Measurements from ENCODE around the gene PCDHB9. TPM values are rescaled to one million over a fixed set of nuclear protein-coding genes. Genes with fewer than 3 reads are reported as not detected.

The PCDHB9 gene
- 0.13 and 0.14 TPM in 2 replicates for total RNA-seq

DNA sequence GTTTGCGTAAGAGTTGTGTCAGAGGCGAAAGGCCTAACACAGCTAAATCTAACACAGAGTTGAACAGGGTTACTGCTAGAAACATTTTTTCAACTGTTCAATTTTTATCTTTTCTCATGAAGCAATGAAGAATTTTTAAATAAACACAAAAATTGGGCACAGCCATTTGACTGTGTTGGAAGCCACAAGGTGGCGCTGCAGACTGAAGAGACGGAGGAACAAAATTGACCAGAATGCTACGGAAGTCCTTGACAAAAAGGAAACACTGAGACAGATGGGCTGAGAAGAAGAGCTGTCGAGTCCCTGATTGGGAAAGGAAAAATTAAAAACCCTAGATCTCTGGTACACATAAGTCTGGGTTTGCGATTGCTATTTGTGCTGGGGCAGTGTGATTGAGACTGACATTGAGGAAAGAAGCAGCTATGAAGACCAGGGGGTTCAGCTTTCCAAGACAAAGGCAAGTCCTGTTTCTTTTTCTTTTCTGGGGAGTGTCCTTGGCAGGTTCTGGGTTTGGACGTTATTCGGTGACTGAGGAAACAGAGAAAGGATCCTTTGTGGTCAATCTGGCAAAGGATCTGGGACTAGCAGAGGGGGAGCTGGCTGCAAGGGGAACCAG is at the start of gene PCDHB9:
Gene PCDHB9, plus strand, starts transcription at position 265 of the 616 bp plus-strand sequence. Its CDS starts 158 bp downstream, at position 423.

DNA sequence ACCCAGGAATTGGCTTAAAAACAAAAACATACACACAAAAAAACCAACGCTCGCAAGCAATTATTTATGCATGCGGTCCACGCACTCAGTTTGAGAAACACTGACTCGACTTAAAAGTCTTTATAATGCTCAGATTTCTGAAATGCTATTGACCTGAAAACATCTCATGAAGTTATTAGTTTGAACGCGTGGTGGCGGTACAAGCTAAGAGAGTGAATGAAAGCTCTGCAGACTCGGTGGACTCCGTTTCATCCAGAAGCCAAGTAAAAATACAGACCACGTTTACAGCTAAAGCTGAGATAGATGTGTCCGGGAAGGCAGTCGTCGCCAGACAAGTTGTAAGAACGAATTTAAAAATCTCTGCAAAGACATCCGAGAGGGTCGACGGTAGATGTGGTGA is 37.1 kb upstream of the PCDHB9 start, which contains the start of gene PCDHB6:
Gene PCDHB6, plus strand, starts transcription at position 246 of the 400 bp plus-strand sequence. CDS start 201 bp downstream, outside the sequence.

DNA sequence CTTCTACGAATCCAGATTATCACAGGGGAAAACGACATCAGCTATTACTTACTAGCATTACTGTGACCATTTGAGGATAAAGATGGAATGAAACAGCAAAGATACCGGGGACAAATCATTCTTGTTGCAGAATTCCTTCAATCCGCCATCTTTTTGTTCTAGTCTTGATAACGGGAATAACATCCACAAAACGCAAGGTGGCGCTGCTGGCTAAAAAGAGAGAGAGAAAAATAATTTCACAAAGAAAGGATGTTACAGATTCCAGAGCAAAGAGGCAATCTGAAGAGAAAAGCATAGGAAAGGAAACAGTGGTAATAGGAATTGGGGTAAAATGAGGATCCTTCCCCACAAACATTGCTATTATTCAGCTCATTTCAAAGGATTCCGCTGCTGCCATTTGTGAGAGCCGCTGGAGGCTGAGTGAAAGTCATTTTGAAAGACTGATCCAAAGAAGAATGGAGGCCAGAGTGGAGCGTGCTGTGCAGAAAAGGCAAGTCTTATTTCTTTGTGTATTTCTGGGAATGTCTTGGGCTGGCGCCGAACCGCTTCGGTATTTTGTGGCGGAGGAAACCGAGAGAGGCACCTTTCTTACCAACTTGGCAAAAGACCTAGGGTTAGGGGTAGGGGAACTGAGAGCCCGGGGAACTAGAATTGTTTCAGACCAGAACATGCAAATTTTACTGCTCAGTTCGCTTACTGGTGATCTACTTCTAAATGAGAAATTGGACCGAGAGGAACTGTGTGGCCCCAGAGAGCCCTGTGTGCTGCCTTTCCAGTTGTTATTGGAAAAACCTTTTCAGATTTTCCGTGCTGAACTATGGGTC is 14.4 kb upstream of the PCDHB9 start, which contains the start of gene PCDHB7:
Gene PCDHB7, plus strand, starts transcription at position 264 of the 824 bp plus-strand sequence. Its CDS starts 192 bp downstream, at position 456.

DNA sequence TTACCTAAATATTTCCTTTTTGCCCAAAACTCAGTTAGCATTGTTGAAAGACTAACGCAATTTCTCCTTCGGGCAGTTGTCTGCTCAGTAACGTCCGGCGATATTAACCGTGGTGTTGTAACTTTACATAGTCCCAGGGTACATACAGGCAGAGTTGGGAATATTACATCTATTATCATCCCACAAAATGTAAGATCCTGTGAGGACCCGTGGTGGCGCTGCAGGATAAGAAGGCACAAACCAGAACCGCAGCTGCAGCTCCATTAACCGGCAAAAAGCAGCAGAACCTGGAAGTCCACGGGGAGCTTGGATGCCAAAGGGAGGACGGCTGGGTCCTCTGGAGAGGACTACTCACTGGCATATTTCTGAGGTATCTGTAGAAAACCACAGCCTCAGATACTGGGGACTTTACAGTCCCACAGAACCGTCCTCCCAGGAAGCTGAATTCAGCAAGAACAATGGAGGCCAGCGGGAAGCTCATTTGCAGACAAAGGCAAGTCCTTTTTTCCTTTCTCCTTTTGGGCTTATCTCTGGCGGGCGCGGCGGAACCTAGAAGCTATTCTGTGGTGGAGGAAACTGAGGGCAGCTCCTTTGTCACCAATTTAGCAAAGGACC is 9.3 kb upstream of the PCDHB9 start, which contains the start of gene PCDHB8:
Gene PCDHB8, plus strand, starts transcription at position 214 of the 615 bp plus-strand sequence. Its CDS starts 245 bp downstream, at position 459.

DNA sequence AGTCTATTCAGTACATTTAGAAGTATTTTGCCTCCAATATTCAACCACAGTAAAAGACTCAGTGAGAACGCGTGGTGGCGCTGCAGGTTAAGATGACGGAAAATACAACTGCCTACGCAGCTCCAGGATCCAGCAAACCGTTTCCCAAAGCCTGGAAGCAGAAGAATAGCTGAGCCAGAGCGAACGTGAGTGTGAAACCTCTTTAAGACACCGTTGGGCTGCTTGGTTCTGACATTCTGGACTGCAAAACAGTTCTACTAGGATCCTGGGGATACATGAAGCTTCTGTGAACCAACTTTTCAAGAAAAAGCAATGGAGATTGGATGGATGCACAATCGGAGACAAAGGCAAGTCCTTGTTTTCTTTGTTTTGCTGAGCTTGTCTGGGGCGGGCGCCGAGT is 4.7 kb upstream of the PCDHB9 start, which contains the start of gene PCDHB16:
Gene PCDHB16, plus strand, starts transcription at position 140 of the 400 bp plus-strand sequence. Its CDS starts 173 bp downstream, at position 313.

DNA sequence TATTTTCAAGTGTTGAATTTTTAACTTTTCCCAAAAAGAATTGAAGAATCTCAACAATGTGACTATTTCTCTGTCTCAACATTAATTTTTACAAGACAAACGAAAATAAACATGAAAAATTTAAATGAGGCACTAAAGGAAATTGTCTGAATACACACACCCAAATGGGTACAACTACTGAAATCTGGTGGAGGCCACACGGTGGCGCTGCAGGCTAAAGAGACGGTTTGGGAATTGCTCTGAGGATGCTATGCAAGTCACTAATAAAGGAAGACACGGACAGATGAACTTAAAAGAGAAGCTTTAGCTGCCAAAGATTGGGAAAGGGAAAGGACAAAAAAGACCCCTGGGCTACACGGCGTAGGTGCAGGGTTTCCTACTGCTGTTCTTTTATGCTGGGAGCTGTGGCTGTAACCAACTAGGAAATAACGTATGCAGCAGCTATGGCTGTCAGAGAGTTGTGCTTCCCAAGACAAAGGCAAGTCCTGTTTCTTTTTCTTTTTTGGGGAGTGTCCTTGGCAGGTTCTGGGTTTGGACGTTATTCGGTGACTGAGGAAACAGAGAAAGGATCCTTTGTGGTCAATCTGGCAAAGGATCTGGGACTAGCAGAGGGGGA is 5.3 kb downstream of the PCDHB9 start, which contains the start of gene PCDHB10:
Gene PCDHB10, plus strand, starts transcription at position 244 of the 616 bp plus-strand sequence. Its CDS starts 200 bp downstream, at position 444.

DNA sequence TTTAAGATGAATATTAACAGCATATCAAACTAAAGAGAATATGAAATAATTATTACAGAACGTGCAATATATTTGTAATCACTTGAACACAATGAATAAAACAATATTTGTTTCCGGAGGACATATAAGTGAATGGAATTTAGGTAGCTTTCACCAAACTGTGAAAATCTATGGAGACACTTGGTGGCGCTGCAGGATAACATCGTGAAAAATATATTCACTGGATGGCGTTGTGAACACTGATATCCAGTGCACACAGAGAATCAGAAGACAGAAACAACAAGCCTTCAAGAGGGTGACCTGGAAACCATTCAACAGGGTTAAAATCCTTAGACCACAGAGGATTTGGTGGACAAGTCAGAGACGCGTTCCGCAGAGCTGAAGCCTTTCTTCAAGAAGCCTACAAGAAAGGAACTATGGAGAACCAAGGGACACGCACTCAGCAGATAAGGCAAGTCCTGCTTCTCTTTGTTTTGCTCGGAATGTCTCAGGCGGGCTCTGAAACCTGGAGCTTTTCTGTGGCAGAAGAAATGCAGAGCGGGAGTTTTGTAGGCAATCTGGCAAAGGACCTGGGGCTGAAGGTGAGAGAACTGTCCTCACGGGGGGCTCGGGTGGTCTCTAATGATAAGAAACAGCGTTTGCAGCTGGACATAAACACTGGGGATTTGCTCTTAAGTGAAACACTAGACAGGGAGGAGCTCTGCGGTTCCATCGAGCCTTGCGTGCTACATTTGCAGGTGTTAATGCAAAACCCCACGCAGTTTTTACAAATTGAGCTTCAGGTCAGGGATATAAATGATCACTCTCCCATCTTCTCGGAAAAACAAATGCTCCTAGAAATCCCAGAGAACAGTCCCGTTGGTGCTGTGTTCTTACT is 12.6 kb downstream of the PCDHB9 start, which contains the start of gene PCDHB11:
Gene PCDHB11, plus strand, starts transcription at position 269 of the 877 bp plus-strand sequence. Its CDS starts 148 bp downstream, at position 417.

DNA sequence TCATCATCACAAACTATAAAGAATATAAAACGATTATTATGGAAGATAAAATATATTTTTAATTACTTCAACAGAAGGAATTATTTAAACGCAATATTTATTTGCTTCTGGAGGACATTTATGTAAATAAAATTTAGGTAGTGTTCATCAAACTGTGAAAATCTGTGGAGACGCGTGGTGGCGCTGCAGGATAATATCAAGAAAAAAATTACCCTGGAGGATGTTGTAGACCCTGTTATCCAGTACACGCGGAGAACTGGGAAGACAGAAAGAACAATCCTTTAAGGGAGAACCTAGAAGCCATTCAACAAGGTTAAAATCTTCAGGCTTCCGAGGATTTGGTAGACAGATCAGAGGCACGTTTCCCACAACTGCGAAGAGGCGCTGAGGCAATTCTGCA is 21.5 kb downstream of the PCDHB9 start, which contains the start of gene PCDHB12:
Gene PCDHB12, plus strand, starts transcription at position 242 of the 400 bp plus-strand sequence. CDS start 189 bp downstream, outside the sequence.

DNA sequence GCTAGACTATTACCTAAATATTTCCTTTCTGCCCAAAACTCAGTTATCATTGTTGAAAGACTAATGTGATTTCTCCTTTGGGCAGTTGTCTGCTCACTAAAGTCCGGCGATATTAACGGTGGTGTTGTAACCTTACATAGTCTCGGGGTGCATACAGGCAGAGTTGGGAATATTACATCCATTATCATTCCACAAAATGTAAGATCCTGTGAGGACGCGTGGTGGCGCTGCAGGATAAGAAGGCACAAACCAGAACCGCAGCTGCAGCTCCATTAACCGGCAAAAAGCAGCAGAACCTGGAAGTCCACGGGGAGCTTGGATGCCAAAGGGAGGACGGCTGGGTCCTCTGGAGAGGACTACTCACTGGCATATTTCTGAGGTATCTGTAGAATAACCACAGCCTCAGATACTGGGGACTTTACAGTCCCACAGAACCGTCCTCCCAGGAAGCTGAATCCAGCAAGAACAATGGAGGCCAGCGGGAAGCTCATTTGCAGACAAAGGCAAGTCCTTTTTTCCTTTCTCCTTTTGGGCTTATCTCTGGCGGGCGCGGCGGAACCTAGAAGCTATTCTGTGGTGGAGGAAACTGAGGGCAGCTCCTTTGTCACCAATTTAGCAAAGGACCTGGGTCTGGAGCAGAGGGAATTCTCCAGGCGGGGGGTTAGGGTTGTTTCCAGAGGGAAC is 26.8 kb downstream of the PCDHB9 start, which contains the start of gene PCDHB13:
Gene PCDHB13, plus strand, starts transcription at position 264 of the 684 bp plus-strand sequence. Its CDS starts 205 bp downstream, at position 469.

DNA sequence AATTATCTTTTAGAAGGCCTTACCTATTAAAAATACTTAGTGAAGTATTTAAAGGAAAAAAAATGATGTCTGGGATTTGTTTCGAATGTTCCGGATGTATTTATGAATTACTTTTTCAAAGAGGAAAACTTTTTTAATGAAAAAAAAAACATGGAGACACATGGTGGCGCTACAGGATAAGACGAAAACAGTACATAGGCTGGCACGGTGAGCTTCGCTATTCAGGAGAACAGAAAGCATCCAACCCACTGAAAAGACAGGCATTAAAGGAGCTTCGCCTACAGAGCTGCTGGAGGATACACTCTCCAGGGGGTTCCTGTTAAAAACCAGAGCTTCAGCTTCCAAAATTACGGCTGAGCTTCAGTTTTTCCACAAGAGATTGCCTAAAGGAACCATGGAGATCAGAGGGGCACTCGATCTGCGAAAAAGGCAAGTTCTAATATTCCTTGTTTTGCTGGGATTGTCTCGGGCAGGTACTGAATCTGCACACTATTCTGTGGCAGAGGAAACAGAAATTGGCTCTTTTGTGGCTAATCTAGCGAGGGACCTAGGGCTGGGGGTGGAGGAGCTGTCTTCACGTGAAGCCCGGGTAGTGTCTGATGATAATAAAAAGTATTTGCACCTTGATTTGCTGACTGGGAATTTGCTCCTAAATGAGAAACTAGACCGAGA is 36.3 kb downstream of the PCDHB9 start, which contains the start of gene PCDHB14:
Gene PCDHB14, plus strand, starts transcription at position 232 of the 672 bp plus-strand sequence. Its CDS starts 163 bp downstream, at position 395.

Other genes starting within 250 kb of the PCDHB9 start
- gene PCDHAC2, start 220.7 kb upstream of the PCDHB9 start, total RNA-seq, result 1.8 and 3.3 TPM in 2 replicates
- gene PCDHB1, start 135.8 kb upstream of the PCDHB9 start, total RNA-seq, result not detected in 2 replicates
- gene PCDHB2, start 92.5 kb upstream of the PCDHB9 start, total RNA-seq, result 0.66 and 0.72 TPM in 2 replicates
- gene PCDHB3, start 86.7 kb upstream of the PCDHB9 start, total RNA-seq, result 0.14 and 0.27 TPM in 2 replicates
- gene PCDHB4, start 65.3 kb upstream of the PCDHB9 start, total RNA-seq, result 0.07 and 0.13 TPM in 2 replicates
- 0.40 and 0.43 TPM in 2 replicates for gene PCDHB5, start 52.0 kb upstream of the PCDHB9 start, total RNA-seq
- gene PCDHB6, start 37.1 kb upstream of the PCDHB9 start, total RNA-seq, result 0.07 TPM in 1 of 2 replicates, not detected in the other
- gene PCDHB7, start 14.5 kb upstream of the PCDHB9 start, total RNA-seq, result 0.22 and 0.40 TPM in 2 replicates
- gene PCDHB8, start 9.4 kb upstream of the PCDHB9 start, total RNA-seq, result 0.07 and 0.13 TPM in 2 replicates
- 0.07 and 0.13 TPM in 2 replicates for gene PCDHB16, start 4.8 kb upstream of the PCDHB9 start, total RNA-seq
- 0.22 and 0.66 TPM in 2 replicates for gene PCDHB10, start 5.2 kb downstream of the PCDHB9 start, total RNA-seq
- 0.07 and 0.27 TPM in 2 replicates for gene PCDHB11, start 12.5 kb downstream of the PCDHB9 start, total RNA-seq
- gene PCDHB12, start 21.6 kb downstream of the PCDHB9 start, total RNA-seq, result 0.07 and 0.27 TPM in 2 replicates
- 0.22 and 0.66 TPM in 2 replicates for gene PCDHB13, start 26.8 kb downstream of the PCDHB9 start, total RNA-seq
- gene PCDHB14, start 36.2 kb downstream of the PCDHB9 start, total RNA-seq, result 0.14 and 0.53 TPM in 2 replicates
- gene PCDHB15, start 58.2 kb downstream of the PCDHB9 start, total RNA-seq, result 0.14 and 0.66 TPM in 2 replicates
- gene SLC25A2, start 116.9 kb downstream of the PCDHB9 start, total RNA-seq, result 0.27 and 0.50 TPM in 2 replicates
- 62.1 and 70.6 TPM in 2 replicates for gene TAF7, start 133.6 kb downstream of the PCDHB9 start, total RNA-seq
- gene PCDHGA1, start 143.4 kb downstream of the PCDHB9 start, total RNA-seq, result 0.22 and 0.40 TPM in 2 replicates
- gene PCDHGA2, start 151.6 kb downstream of the PCDHB9 start, total RNA-seq, result 1.1 and 1.2 TPM in 2 replicates
- gene PCDHGA3, start 156.7 kb downstream of the PCDHB9 start, total RNA-seq, result 0.65 and 0.93 TPM in 2 replicates
- 0.50 and 0.66 TPM in 2 replicates for gene PCDHGB1, start 162.9 kb downstream of the PCDHB9 start, total RNA-seq
- gene PCDHGA4, start 167.9 kb downstream of the PCDHB9 start, total RNA-seq, result 2.2 and 5.2 TPM in 2 replicates
- 1.3 and 2.0 TPM in 2 replicates for gene PCDHGB2, start 172.8 kb downstream of the PCDHB9 start, total RNA-seq
- gene PCDHGA5, start 177.0 kb downstream of the PCDHB9 start, total RNA-seq, result 0.72 and 1.1 TPM in 2 replicates
- gene PCDHGB3, start 183.1 kb downstream of the PCDHB9 start, total RNA-seq, result 1.4 and 2.9 TPM in 2 replicates
- gene PCDHGA6, start 186.7 kb downstream of the PCDHB9 start, total RNA-seq, result 2.1 and 2.9 TPM in 2 replicates
- 0.65 and 2.0 TPM in 2 replicates for gene PCDHGA7, start 195.6 kb downstream of the PCDHB9 start, total RNA-seq
- 5.6 and 9.7 TPM in 2 replicates for gene PCDHGB4, start 200.5 kb downstream of the PCDHB9 start, total RNA-seq
- 0.72 and 1.6 TPM in 2 replicates for gene PCDHGA8, start 205.5 kb downstream of the PCDHB9 start, total RNA-seq
- gene PCDHGB5, start 210.8 kb downstream of the PCDHB9 start, total RNA-seq, result 9.1 and 13.4 TPM in 2 replicates
- 4.3 and 4.6 TPM in 2 replicates for gene PCDHGA9, start 215.6 kb downstream of the PCDHB9 start, total RNA-seq
- 2.9 and 3.3 TPM in 2 replicates for gene PCDHGB6, start 220.9 kb downstream of the PCDHB9 start, total RNA-seq
- 4.7 and 5.5 TPM in 2 replicates for gene PCDHGA10, start 225.8 kb downstream of the PCDHB9 start, total RNA-seq
- 9.4 and 9.8 TPM in 2 replicates for gene PCDHGB7, start 230.5 kb downstream of the PCDHB9 start, total RNA-seq
- 12.5 and 13.6 TPM in 2 replicates for gene PCDHGA11, start 233.9 kb downstream of the PCDHB9 start, total RNA-seq
- 10.8 and 12.6 TPM in 2 replicates for gene PCDHGA12, start 243.3 kb downstream of the PCDHB9 start, total RNA-seq

All from thoracic aorta endothelial cell (primary cell).